ENCODE measurements around the gene ANKRD34A. TPM values are rescaled to one million over a fixed set of nuclear protein-coding genes. Genes with fewer than 3 reads are reported as not detected.

Gene ANKRD34A
- total and polyA plus RNA-seq, 2 of the 13 experiments (the other 11 are each of a cell fraction or from before 2014, with no cell fraction given) = 0.05 to 0.07 TPM

- TF ChIP-seq, protein P1, sequence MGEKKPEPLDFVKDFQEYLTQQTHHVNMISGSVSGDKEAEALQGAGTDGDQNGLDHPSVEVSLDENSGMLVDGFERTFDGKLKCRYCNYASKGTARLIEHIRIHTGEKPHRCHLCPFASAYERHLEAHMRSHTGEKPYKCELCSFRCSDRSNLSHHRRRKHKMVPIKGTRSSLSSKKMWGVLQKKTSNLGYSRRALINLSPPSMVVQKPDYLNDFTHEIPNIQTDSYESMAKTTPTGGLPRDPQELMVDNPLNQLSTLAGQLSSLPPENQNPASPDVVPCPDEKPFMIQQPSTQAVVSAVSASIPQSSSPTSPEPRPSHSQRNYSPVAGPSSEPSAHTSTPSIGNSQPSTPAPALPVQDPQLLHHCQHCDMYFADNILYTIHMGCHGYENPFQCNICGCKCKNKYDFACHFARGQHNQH (CRISPR knock-in tag; IDR thresholded peaks at IDR 0.05) = peak; percentile 77; the same call in 1 of the 2 replicates
- TF ChIP-seq RXRB (CRISPR knock-in tag; IDR thresholded peaks at IDR 0.05; ENCODE audit: borderline replicate concordance) = 0 out of 2 replicates have a peak, but pooled peaks have one; percentile 21
- TF ChIP-seq, protein P2, sequence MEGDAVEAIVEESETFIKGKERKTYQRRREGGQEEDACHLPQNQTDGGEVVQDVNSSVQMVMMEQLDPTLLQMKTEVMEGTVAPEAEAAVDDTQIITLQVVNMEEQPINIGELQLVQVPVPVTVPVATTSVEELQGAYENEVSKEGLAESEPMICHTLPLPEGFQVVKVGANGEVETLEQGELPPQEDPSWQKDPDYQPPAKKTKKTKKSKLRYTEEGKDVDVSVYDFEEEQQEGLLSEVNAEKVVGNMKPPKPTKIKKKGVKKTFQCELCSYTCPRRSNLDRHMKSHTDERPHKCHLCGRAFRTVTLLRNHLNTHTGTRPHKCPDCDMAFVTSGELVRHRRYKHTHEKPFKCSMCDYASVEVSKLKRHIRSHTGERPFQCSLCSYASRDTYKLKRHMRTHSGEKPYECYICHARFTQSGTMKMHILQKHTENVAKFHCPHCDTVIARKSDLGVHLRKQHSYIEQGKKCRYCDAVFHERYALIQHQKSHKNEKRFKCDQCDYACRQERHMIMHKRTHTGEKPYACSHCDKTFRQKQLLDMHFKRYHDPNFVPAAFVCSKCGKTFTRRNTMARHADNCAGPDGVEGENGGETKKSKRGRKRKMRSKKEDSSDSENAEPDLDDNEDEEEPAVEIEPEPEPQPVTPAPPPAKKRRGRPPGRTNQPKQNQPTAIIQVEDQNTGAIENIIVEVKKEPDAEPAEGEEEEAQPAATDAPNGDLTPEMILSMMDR (CRISPR knock-in tag; IDR thresholded peaks at IDR 0.05) = peak; percentile 64
- TF ChIP-seq ZBTB33 (CRISPR knock-in tag; IDR thresholded peaks at IDR 0.05) = no peak
- peak; percentile 57; the same call in 1 of the 2 replicates for TF ChIP-seq ZNF740 (CRISPR knock-in tag; IDR thresholded peaks at IDR 0.05)
- TF ChIP-seq ZNF234 (CRISPR knock-in tag; conservative IDR thresholded peaks at IDR 0.05) = peak; percentile 69; the same call in 1 of the 2 replicates
- 0 out of 2 replicates have a peak, but pooled peaks have one; percentile 74 for TF ChIP-seq ZBTB7A (CRISPR knock-in tag; IDR thresholded peaks at IDR 0.05)
- peak; percentile 60 for TF ChIP-seq ATF1 (CRISPR knock-in tag; IDR thresholded peaks at IDR 0.05)
- TF ChIP-seq FOXA3 (CRISPR knock-in tag; IDR thresholded peaks at IDR 0.05) = peak; percentile 31
- TF ChIP-seq HNRNPK (IDR thresholded peaks at IDR 0.05; ENCODE audit: low read depth, low read length, poor library complexity, severe bottlenecking) = peak; percentile 62
- TF ChIP-seq, protein P3, sequence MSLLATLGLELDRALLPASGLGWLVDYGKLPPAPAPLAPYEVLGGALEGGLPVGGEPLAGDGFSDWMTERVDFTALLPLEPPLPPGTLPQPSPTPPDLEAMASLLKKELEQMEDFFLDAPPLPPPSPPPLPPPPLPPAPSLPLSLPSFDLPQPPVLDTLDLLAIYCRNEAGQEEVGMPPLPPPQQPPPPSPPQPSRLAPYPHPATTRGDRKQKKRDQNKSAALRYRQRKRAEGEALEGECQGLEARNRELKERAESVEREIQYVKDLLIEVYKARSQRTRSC (CRISPR knock-in tag; IDR thresholded peaks at IDR 0.05; ENCODE audit: low read depth) = 0 out of 2 replicates have a peak, but pooled peaks have one; percentile 55
- peak; percentile 62; the same call in 1 of the 2 replicates for TF ChIP-seq ELF3 (CRISPR knock-in tag; IDR thresholded peaks at IDR 0.05)
- TF ChIP-seq RFXAP (CRISPR knock-in tag; IDR thresholded peaks at IDR 0.05; ENCODE audit: borderline replicate concordance) = peak; percentile 50; the same call in 1 of the 2 replicates
- no peak for TF ChIP-seq ZNF598 (CRISPR knock-in tag; IDR thresholded peaks at IDR 0.05; ENCODE audit: borderline replicate concordance)
- TF ChIP-seq MBNL3 (CRISPR knock-in tag; conservative IDR thresholded peaks at IDR 0.05) = no peak
- 0 out of 2 replicates have a peak, but pooled peaks have one; percentile 27 for TF ChIP-seq ZNF232 (CRISPR knock-in tag; IDR thresholded peaks at IDR 0.05; ENCODE audit: borderline replicate concordance)
- 0 out of 2 replicates have a peak, but pooled peaks have one; percentile 38 for TF ChIP-seq ZNF34 (CRISPR knock-in tag; IDR thresholded peaks at IDR 0.05; ENCODE audit: borderline replicate concordance)
- TF ChIP-seq FOXA1 (IDR thresholded peaks at IDR 0.05) = no peak
- TF ChIP-seq FOXA1 (CRISPR knock-in tag; IDR thresholded peaks at IDR 0.05) = peak; percentile 3; the same call in 1 of the 2 replicates
- TF ChIP-seq ZFP91 (CRISPR knock-in tag; IDR thresholded peaks at IDR 0.05; ENCODE audit: borderline replicate concordance) = 0 out of 2 replicates have a peak, but pooled peaks have one; percentile 70
- TF ChIP-seq ZFX (CRISPR knock-in tag; IDR thresholded peaks at IDR 0.05; ENCODE audit: low read depth) = peak; percentile 44
- TF ChIP-seq NFE2L1 (CRISPR knock-in tag; IDR thresholded peaks at IDR 0.05; ENCODE audit: borderline replicate concordance) = no peak
These were observed 3.8 kb downstream of the ANKRD34A start (continued) for GRCh38 chr1:145960468-145961108.
